Neural progenitor cell (in vitro differentiated cells): ENCODE results near the gene POLR1H. TPM values are rescaled to one million over a fixed set of nuclear protein-coding genes. Genes with fewer than 3 reads are reported as not detected.

ENCODE experiments used
- DNase-seq: peaks from one replicate; pipeline ENCODE4 v3.0.0-alpha.2; 2016; ENCODE audit warnings: low spot score
- H2AFZ ChIP-seq: fragments of 200-600 bp; sonication (generic); replicated peaks from 2 replicates; pipeline ENCODE4 v1.6.1; 2016; ENCODE audit warnings: antibody characterized with exemption
- H3F3A ChIP-seq: fragments of 200-600 bp; sonication (generic); 2 replicates; pipeline ENCODE4 v1.6.1; 2016; ENCODE audit warnings: antibody characterized with exemption, low read depth
- H3K27ac ChIP-seq: fragments of 200-600 bp; sonication (generic); 2 replicates; pipeline ENCODE4 v1.5.1; 2016; ENCODE audit warnings: mild to moderate bottlenecking
- H3K27me3 ChIP-seq: fragments of 200-600 bp; sonication (generic); 2 replicates; pipeline ENCODE4 v1.6.1; 2016; ENCODE audit warnings: mild to moderate bottlenecking, moderate library complexity
- H3K36me3 ChIP-seq: fragments of 200-600 bp; sonication (generic); 2 replicates; pipeline ENCODE4 v1.5.1; 2016
- H3K4me1 ChIP-seq: fragments of 200-600 bp; sonication (generic); 2 replicates; pipeline ENCODE4 v1.6.1; 2016; ENCODE audit warnings: mixed run types
- H3K4me2 ChIP-seq: fragments of 200-600 bp; sonication (generic); 2 replicates; pipeline ENCODE4 v1.6.1; 2016
- H3K4me3 ChIP-seq: fragments of 200-600 bp; sonication (generic); 2 replicates; pipeline ENCODE4 v1.5.1; 2016
- H3K79me2 ChIP-seq: fragments of 200-600 bp; sonication (generic); 2 replicates; pipeline ENCODE4 v1.6.1; 2016; ENCODE audit warnings: low read depth
- H3K9ac ChIP-seq: fragments of 200-600 bp; sonication (generic); 2 replicates; pipeline ENCODE4 v1.6.1; 2016
- H3K9me3 ChIP-seq: fragments of 200-600 bp; sonication (generic); 2 replicates; pipeline ENCODE4 v1.5.1; 2016; ENCODE audit warnings: low read depth
- H4K20me1 ChIP-seq: fragments of 200-600 bp; sonication (generic); 2 replicates; pipeline ENCODE4 v1.6.1; 2016; ENCODE audit warnings: low read depth
- H3K27ac Mint-ChIP-seq: 3 replicates; pipeline ENCODE4 v1.8.0; 2021; ENCODE audit warnings: mixed read lengths
- H3K27me3 Mint-ChIP-seq: 2 replicates; pipeline ENCODE4 v1.8.0; 2022; ENCODE audit warnings: low read depth, mild to moderate bottlenecking, inconsistent platforms, moderate library complexity, mixed read lengths; ENCODE audit not compliant: insufficient read depth
- H3K36me3 Mint-ChIP-seq: 3 replicates; pipeline ENCODE4 v1.8.0; 2021; ENCODE audit warnings: mixed read lengths
- H3K4me1 Mint-ChIP-seq: 3 replicates; pipeline ENCODE4 v1.8.0; 2021; ENCODE audit warnings: mixed read lengths
- H3K4me3 Mint-ChIP-seq: 3 replicates; pipeline ENCODE4 v1.8.0; 2021; ENCODE audit warnings: mild to moderate bottlenecking, moderate library complexity, mixed read lengths
- H3K9me3 Mint-ChIP-seq: 3 replicates; pipeline ENCODE4 v1.8.0; 2020; ENCODE audit warnings: mixed read lengths
- CTCF ChIP-seq: fragments of 200-600 bp; sonication (generic); IDR thresholded peaks from 2 replicates; pipeline ENCODE4 v1.5.1; 2017; ENCODE audit warnings: antibody characterized with exemption, mild to moderate bottlenecking
- EZH2 ChIP-seq: fragments of 200-600 bp; sonication (generic); IDR thresholded peaks from 2 replicates; pipeline ENCODE4 v1.6.1; 2017; ENCODE audit warnings: antibody characterized with exemption, mild to moderate bottlenecking, moderate library complexity
- EZH2phosphoT487 ChIP-seq: fragments of 200-600 bp; sonication (generic); IDR thresholded peaks from 2 replicates; pipeline ENCODE4 v1.6.1; 2017; ENCODE audit warnings: antibody characterized with exemption
- total RNA-seq: library from RNA; depleted of rRNA; stranded (reverse); fragments of >200 nt; gene quantifications from 2 replicates; pipeline ENCODE4 v1.2.3, GENCODE V29; 2015; ENCODE audit warnings: low replicate concordance

The POLR1H gene
- total RNA-seq, 1 donor from 2014 or later: 25.0 TPM

- H3K4me1 Mint-ChIP-seq: no peaks in the 10 kb centered on the region
- no peak for DNase-seq
- Histone ChIP-seq H3K4me1 (no peaks in the 10 kb centered on the region), H2AFZ (no peak overlapping the region), H4K20me1 (no peaks in the 10 kb centered on the region), H3K36me3 (no peaks in the 10 kb centered on the region), H3F3A (no peaks in the 10 kb centered on the region), H3K9me3 (no peaks in the 10 kb centered on the region), H3K4me2 (no peak overlapping the region), H3K4me3 (no peak overlapping the region), H3K27me3 (no peaks in the 10 kb centered on the region), H3K79me2 (no peaks in the 10 kb centered on the region), H3K9ac (no peak overlapping the region), H3K27ac (no peak overlapping the region)
- TF ChIP-seq EZH2phosphoT487: no peak
- TF ChIP-seq CTCF: no peak
- no peak for TF ChIP-seq EZH2
- H3K27ac Mint-ChIP-seq: no peak overlapping the region
- H3K9me3 Mint-ChIP-seq: no peaks in the 10 kb centered on the region
- H3K27me3 Mint-ChIP-seq: no peaks in the 10 kb centered on the region
- H3K4me3 Mint-ChIP-seq: no peak overlapping the region
- no peaks in the 10 kb centered on the region for H3K36me3 Mint-ChIP-seq
Observed at GRCh38 chr6:30042476-30042875, 18.6 kb upstream of the POLR1H start.

GRCh38 chr6:30042914-30043313, 18.2 kb upstream of the POLR1H start:
- Mint-ChIP-seq H3K27ac (no peak overlapping the region), H3K9me3 (no peaks in the 10 kb centered on the region), H3K4me3 (no peak overlapping the region), H3K4me1 (no peaks in the 10 kb centered on the region), H3K27me3 (no peaks in the 10 kb centered on the region), H3K36me3 (no peaks in the 10 kb centered on the region)
- Histone ChIP-seq H3K79me2 (no peaks in the 10 kb centered on the region), H2AFZ (no peak overlapping the region), H3K36me3 (no peaks in the 10 kb centered on the region), H3K4me2 (no peak overlapping the region), H3K4me3 (no peak overlapping the region), H3K27me3 (no peaks in the 10 kb centered on the region), H3K27ac (no peak overlapping the region), H4K20me1 (no peaks in the 10 kb centered on the region), H3F3A (no peaks in the 10 kb centered on the region), H3K9me3 (no peaks in the 10 kb centered on the region), H3K4me1 (no peaks in the 10 kb centered on the region), H3K9ac (no peak overlapping the region)
- no peak for TF ChIP-seq EZH2
- TF ChIP-seq CTCF: no peak
- no peak for TF ChIP-seq EZH2phosphoT487
- no peak for DNase-seq

- no peaks in the 10 kb centered on the region for H3K79me2 ChIP-seq
- H3K27me3 ChIP-seq: no peaks in the 10 kb centered on the region
- no peaks in the 10 kb centered on the region for H3K9me3 ChIP-seq
- TF ChIP-seq EZH2phosphoT487 (no peak), CTCF (no peak), EZH2 (no peak)
- H4K20me1 ChIP-seq: no peaks in the 10 kb centered on the region
- H3K4me3 ChIP-seq: no peak overlapping the region
- H3K36me3 Mint-ChIP-seq: no peaks in the 10 kb centered on the region
- no peaks in the 10 kb centered on the region for H3K4me1 ChIP-seq
- peaks cover 2% of the 10 kb centered on the region for H3K27me3 Mint-ChIP-seq
- no peak overlapping the region for H3K27ac Mint-ChIP-seq
- no peak for DNase-seq
- no peak overlapping the region for H3K27ac ChIP-seq
- H3K4me1 Mint-ChIP-seq: no peaks in the 10 kb centered on the region
- H3K9me3 Mint-ChIP-seq: no peaks in the 10 kb centered on the region
- H2AFZ ChIP-seq: no peak overlapping the region
- no peaks in the 10 kb centered on the region for H3K36me3 ChIP-seq
- H3K4me3 Mint-ChIP-seq: no peak overlapping the region
- no peaks in the 10 kb centered on the region for H3F3A ChIP-seq
- H3K9ac ChIP-seq: no peak overlapping the region
- H3K4me2 ChIP-seq: no peak overlapping the region
Observed at GRCh38 chr6:30043744-30044143, 17.3 kb upstream of the POLR1H start.
